ENCODE results near the gene MRPS7.

The MRPS7 gene

DNA sequence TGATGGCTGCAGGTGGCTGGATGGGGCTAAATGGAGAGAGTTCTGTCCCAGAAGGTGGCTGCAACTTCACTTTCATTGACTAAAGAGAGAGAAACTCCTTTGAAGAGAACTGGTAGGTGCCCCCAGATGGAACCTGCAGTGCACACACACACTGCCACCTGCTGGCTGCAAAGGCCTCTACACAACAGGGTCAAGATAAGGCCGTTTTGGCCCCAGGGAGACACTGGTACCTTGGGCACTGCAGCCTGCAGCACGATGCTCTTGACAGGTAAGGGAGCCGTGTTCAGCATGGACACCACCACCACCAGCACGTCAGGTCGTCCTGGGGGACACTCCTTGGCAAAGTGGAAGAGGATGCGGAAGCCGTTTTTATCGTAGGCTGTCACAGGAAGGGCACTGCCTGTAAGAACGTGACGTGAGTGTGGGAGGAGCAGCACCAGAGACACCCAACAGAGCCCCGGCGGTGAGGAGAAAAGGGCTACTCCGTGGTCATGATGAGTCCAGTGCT lies 22.9 kb upstream of the MRPS7 start:
- TF ChIP-seq, protein P1, sequence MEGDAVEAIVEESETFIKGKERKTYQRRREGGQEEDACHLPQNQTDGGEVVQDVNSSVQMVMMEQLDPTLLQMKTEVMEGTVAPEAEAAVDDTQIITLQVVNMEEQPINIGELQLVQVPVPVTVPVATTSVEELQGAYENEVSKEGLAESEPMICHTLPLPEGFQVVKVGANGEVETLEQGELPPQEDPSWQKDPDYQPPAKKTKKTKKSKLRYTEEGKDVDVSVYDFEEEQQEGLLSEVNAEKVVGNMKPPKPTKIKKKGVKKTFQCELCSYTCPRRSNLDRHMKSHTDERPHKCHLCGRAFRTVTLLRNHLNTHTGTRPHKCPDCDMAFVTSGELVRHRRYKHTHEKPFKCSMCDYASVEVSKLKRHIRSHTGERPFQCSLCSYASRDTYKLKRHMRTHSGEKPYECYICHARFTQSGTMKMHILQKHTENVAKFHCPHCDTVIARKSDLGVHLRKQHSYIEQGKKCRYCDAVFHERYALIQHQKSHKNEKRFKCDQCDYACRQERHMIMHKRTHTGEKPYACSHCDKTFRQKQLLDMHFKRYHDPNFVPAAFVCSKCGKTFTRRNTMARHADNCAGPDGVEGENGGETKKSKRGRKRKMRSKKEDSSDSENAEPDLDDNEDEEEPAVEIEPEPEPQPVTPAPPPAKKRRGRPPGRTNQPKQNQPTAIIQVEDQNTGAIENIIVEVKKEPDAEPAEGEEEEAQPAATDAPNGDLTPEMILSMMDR (IDR thresholded peaks at IDR 0.05; ENCODE audit: borderline replicate concordance, control extremely low read depth, extremely low read depth, insufficient read depth, missing control alignments): peak; percentile 66
- DNase-seq (ENCODE audit: low spot score): peak; percentile 84
- in situ Hi-C loops (cut with MboI; ENCODE audit: low sequenced_read_pairs, unreplicated experiment): no loop called here

DNA sequence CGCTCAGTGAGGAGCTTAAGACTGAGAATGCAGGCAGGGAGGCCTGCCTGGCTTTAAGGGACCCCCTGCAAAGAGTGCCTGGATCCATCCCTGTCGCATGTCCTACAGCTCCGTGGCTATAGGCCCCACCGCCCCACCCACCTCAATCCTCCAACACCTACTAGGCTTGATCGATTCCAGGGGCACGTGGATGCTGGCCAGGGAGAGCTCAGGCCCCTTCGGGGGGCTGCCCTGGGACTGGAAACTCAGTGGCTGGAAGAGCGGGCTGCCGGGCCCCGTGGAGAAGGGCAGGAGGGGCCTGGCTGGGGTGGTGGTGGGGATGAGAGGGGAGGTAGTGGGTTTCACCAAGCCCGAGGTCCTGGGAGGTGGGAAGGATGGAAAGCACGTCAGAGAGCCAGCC lies 22.5 kb upstream of the MRPS7 start:
- DNase-seq (ENCODE audit: low spot score): no peak
- TF ChIP-seq, protein P1 (IDR thresholded peaks at IDR 0.05; ENCODE audit: borderline replicate concordance, control extremely low read depth, extremely low read depth, insufficient read depth, missing control alignments): no peak
- in situ Hi-C loops (cut with MboI; ENCODE audit: low sequenced_read_pairs, unreplicated experiment): no loop called here

GRCh38 chr17:75239778-75240393 lies 21.8 kb upstream of the MRPS7 start:
- DNase-seq (ENCODE audit: low spot score): no peak
- in situ Hi-C loops (cut with MboI; ENCODE audit: low sequenced_read_pairs, unreplicated experiment): no loop called here
- TF ChIP-seq, protein P1 (IDR thresholded peaks at IDR 0.05; ENCODE audit: borderline replicate concordance, control extremely low read depth, extremely low read depth, insufficient read depth, missing control alignments): no peak

DNA sequence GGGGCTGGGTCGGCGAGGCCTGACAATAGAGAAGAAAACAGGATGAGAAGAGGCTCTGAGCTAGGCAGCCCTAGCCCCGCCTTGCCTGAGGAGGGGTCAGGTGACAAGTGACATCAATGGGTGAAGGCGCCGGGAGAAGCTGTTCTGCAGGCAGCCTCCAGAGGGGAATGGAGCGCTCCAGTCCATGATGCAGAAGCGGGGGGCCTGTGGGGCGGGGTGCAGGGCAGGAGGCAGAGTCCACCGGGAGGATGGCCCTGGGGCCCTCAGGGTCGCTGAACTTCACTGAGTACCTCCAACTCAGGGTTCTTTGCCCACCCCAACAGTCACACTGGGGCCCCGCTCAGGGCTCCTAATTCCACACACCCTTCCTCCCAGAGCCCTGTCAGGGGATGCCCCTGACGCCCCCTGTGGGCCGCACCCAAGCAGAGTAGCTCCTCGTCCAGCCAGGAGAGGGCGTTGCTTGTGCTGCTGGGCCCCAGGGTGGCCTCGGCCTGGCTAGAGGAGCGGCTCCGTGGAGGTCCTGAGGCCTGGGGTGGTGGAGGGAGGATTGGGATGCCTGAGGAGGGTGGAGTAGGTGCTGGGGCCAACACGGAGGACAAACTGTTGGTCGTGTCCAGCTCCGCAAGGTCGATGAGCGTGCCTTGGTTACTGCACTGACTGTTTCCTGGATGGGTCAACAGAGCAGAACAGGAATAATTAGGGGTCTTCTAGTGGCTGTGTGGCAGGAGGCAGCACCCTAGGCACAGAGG lies 21.1 kb upstream of the MRPS7 start:
- in situ Hi-C loops (cut with MboI; ENCODE audit: low sequenced_read_pairs, unreplicated experiment): no loop called here
- peak; percentile 67 for DNase-seq (ENCODE audit: low spot score)
- TF ChIP-seq, protein P1 (IDR thresholded peaks at IDR 0.05; ENCODE audit: borderline replicate concordance, control extremely low read depth, extremely low read depth, insufficient read depth, missing control alignments): peak; percentile 72

DNA sequence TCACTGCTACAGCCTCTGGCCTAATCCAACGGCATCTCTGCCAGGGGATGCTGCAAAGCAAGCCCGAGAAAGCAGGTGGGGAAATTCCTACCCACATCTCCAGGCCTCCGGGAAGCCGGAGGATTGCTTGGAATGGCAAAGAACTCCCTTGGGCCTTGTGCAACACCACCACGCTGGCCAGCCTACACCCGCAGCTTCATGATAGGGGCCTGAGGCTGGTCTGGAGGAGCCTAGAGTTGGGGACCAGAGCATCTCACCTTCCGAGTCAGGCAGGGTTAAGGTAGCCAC lies 20.6 kb upstream of the MRPS7 start:
- TF ChIP-seq, protein P1 (IDR thresholded peaks at IDR 0.05; ENCODE audit: borderline replicate concordance, control extremely low read depth, extremely low read depth, insufficient read depth, missing control alignments): no peak
- in situ Hi-C loops (cut with MboI; ENCODE audit: low sequenced_read_pairs, unreplicated experiment): no loop called here
- no peak for DNase-seq (ENCODE audit: low spot score)

DNA sequence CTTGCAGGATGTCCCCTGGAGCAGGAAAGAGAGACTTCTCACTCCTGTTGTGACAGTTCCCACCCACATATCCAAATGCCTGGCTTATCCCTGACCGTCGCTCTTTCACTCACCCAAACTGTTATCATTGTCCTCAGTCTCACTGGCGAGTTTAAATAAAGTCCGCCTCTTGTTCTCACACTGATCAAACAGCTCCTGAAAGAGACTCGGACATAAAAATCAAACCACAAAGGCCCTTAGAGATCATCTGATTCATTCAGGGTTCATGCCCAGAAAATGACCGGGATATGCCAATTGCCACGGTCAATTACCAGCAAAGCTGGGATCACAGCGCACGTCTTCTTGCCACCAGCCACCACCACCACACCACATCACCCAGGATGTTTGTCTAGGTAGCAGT lies 20.2 kb upstream of the MRPS7 start:
- TF ChIP-seq, protein P1 (IDR thresholded peaks at IDR 0.05; ENCODE audit: borderline replicate concordance, control extremely low read depth, extremely low read depth, insufficient read depth, missing control alignments): no peak
- in situ Hi-C loops (cut with MboI; ENCODE audit: low sequenced_read_pairs, unreplicated experiment): no loop called here
- no peak for DNase-seq (ENCODE audit: low spot score)
